ENCODE results near the gene IGF1R. TPM values are rescaled to one million over a fixed set of nuclear protein-coding genes. Genes with fewer than 3 reads are reported as not detected.

IGF1R gene
- total and polyA plus RNA-seq, 2 donors (not counting 3 experiments of a cell fraction or from before 2014, with no cell fraction given), result 16.1 to 59.1 TPM

- Histone ChIP-seq H3K27me3 (ENCODE audit: control insufficient read depth in 2 of 2, insufficient read depth in 2 of 2, low read length in 2 of 2) (peaks cover 0 to under 1% of the 10 kb centered on the region in 2 experiments), H3K9me3 (replicated peaks; ENCODE audit: control insufficient read depth, insufficient read depth, low read length) (no peaks in the 10 kb centered on the region), H3K9ac (replicated peaks; ENCODE audit: extremely low read depth, insufficient read depth, low read length) (peak overlapping the region; percentile 67), H3K79me2 (ENCODE audit: control insufficient read depth, insufficient read depth, low read length) (peaks cover 52% of the 10 kb centered on the region), H2AFZ (ENCODE audit: low read depth, low read length) (peak overlapping the region; percentile 23), H3K36me3 (ENCODE audit: control insufficient read depth in 2 of 2, extremely low read depth in 1 of 2, insufficient read depth in 2 of 2, low read length in 2 of 2) (no peaks in the 10 kb centered on the region), H3K4me3 (replicated peaks in 1 of 3; ENCODE audit: insufficient read depth in 1 of 3, low read depth in 1 of 3, low read length in 3 of 3) (peak overlapping the region; percentile 33 to 96 (median 65)), H3K4me2 (ENCODE audit: insufficient read depth, low read length) (peak overlapping the region; percentile 47), H4K20me1 (replicated peaks; ENCODE audit: control insufficient read depth, extremely low read depth, insufficient read depth, low read length) (peaks cover 3% of the 10 kb centered on the region), H3K9me1 (replicated peaks; ENCODE audit: control insufficient read depth, extremely low read depth, insufficient read depth, low read length) (no peaks in the 10 kb centered on the region), H3K27ac (ENCODE audit: insufficient read depth, low read depth, low read length) (no peak overlapping the region), H3K4me1 (ENCODE audit: control insufficient read depth, extremely low read depth, insufficient read depth, low read length) (peaks cover 31% of the 10 kb centered on the region)
- CTCF ChIA-PET, result interaction anchor here (1.4 to 4.7 kb wide), 4 partner anchors 9 to 230 kb away, joined by 4 to 27 read pairs (median 9); no protein-coding TSS in a partner anchor
- FAIRE-seq, result no peak
- TF ChIP-seq JUN (IDR thresholded peaks at IDR 0.05; ENCODE audit: borderline replicate concordance, insufficient read depth, insufficient read length, low read depth) (no peak), CTCF (IDR thresholded peaks at IDR 0.05; ENCODE audit: extremely low read depth in 1 of 2, insufficient read depth in 1 of 2, low read depth in 1 of 2, low read length in 2 of 2) (no peak), POLR2AphosphoS5 (IDR thresholded peaks at IDR 0.05; ENCODE audit: insufficient read depth, low read depth, low read length) (no peak), FOS (IDR thresholded peaks at IDR 0.05; ENCODE audit: borderline replicate concordance, insufficient read depth, low read length) (no peak), MYC (IDR thresholded peaks at IDR 0.05; ENCODE audit: low read depth, low read length) (no peak), EZH2 (IDR thresholded peaks at IDR 0.05; ENCODE audit: borderline replicate concordance, low read depth, low read length, severe bottlenecking) (no peak), GATA2 (IDR thresholded peaks at IDR 0.05; ENCODE audit: insufficient read depth, insufficient read length, low read depth, low read length) (no peak), MAX (IDR thresholded peaks at IDR 0.05; ENCODE audit: insufficient read depth, insufficient read length) (no peak), POLR2A (IDR thresholded peaks at IDR 0.05; ENCODE audit: low read depth, low read length) (no peak)
- peak; percentile 53 for DNase-seq (ENCODE audit: low read depth, low spot score)
- POLR2A ChIA-PET, result no interaction called here
- intact Hi-C loops (cut with micrococcal nuclease) (loop anchor here (1.0 to 10.0 kb wide), 6 partner anchors 8 to 563 kb away; no protein-coding TSS in a partner anchor), dilution Hi-C loops (cut with MboI; ENCODE audit: extremely low pct_ligation_motif_present, low sequenced_read_pairs) (loop anchor here (25.0 kb wide), 1 partner anchor 236 kb away; no protein-coding TSS in a partner anchor)
- BruUV-seq (replicated peaks), result TSS peak; percentile 10
Measured at GRCh38 chr15:98651581-98652220, 3.4 kb downstream of the IGF1R start.
